Left kidney (tissue), 2 donors: ENCODE data around the gene STIMATE. TPM values are rescaled to one million over a fixed set of nuclear protein-coding genes. Genes with fewer than 3 reads are reported as not detected.

Source experiments
- DNase-seq: peaks from one replicate; pipeline ENCODE4 v3.0.0-alpha.2; 2013
- polyA plus RNA-seq: library from polyadenylated mRNA; unstranded; fragments of 120-200 nt; gene quantifications from one replicate; pipeline ENCODE4 v1.2.1, GENCODE V29; 2013; ENCODE audit not compliant: insufficient read length

STIMATE gene
- polyA plus RNA-seq, 1 donor = 17.6 TPM

- no peak for DNase-seq
These were observed 1.2 kb downstream of the STIMATE start for GRCh38 chr3:52896151-52896550.

GRCh38 chr3:52895418-52895817, 1.9 kb downstream of the STIMATE start:
- DNase-seq = no peak

GRCh38 chr3:52894756-52895155, 2.6 kb downstream of the STIMATE start:
- no peak for DNase-seq

- no peak for DNase-seq
These were observed 3.6 kb downstream of the STIMATE start for GRCh38 chr3:52893723-52894122.

GRCh38 chr3:52892625-52893311, 4.6 kb downstream of the STIMATE start:
- no peak for DNase-seq

- DNase-seq = no peak
These were observed 5.1 kb downstream of the STIMATE start for GRCh38 chr3:52892290-52892624.

- no peak for DNase-seq
These were observed 5.7 kb downstream of the STIMATE start for GRCh38 chr3:52891615-52892081.

GRCh38 chr3:52891164-52891563, 6.2 kb downstream of the STIMATE start:
- no peak for DNase-seq

GRCh38 chr3:52890735-52891134, 6.6 kb downstream of the STIMATE start:
- DNase-seq = no peak

GRCh38 chr3:52889901-52890300, 7.4 kb downstream of the STIMATE start:
- DNase-seq = no peak

GRCh38 chr3:52887166-52887565, 10.2 kb downstream of the STIMATE start:
- no peak for DNase-seq

GRCh38 chr3:52886049-52886730, 11.2 kb downstream of the STIMATE start:
- DNase-seq = no peak

- no peak for DNase-seq
These were observed 15.0 kb downstream of the STIMATE start for GRCh38 chr3:52882377-52882776.

GRCh38 chr3:52881871-52882270, 15.5 kb downstream of the STIMATE start:
- DNase-seq = no peak

- no peak for DNase-seq
These were observed 16.9 kb downstream of the STIMATE start for GRCh38 chr3:52880474-52880873.

- DNase-seq = no peak
These were observed 17.3 kb downstream of the STIMATE start for GRCh38 chr3:52880047-52880446.

GRCh38 chr3:52879581-52879980, 17.8 kb downstream of the STIMATE start:
- DNase-seq = no peak

- no peak for DNase-seq
These were observed 18.3 kb downstream of the STIMATE start for GRCh38 chr3:52879090-52879489.

- no peak for DNase-seq
These were observed 20.3 kb downstream of the STIMATE start for GRCh38 chr3:52877085-52877484.

GRCh38 chr3:52874864-52875587, 22.3 kb downstream of the STIMATE start:
- DNase-seq = no peak

- no peak for DNase-seq
These were observed 23.1 kb downstream of the STIMATE start for GRCh38 chr3:52874160-52874701.

GRCh38 chr3:52873433-52874159, 23.8 kb downstream of the STIMATE start:
- no peak for DNase-seq
